ENCODE results near the gene ZNF888.
"Not testable (repeated sequence)": the region's sequence is repeated elsewhere in the genome, so short reads cannot be mapped to it uniquely, and the experiment has no call there.

Gene ZNF888

GRCh38 chr19:52941941-52942385 lies 18.7 kb upstream of the ZNF888 start:
- DNase-seq (ENCODE audit: low read depth in 1 of 2, low spot score in 1 of 2), result no peak

- DNase-seq (ENCODE audit: low read depth in 1 of 2, low spot score in 1 of 2), result not testable (repeated sequence)
Measured at GRCh38 chr19:52941523-52941922, 18.3 kb upstream of the ZNF888 start.

GRCh38 chr19:52940905-52941304 lies 17.7 kb upstream of the ZNF888 start:
- not testable (repeated sequence) for DNase-seq (ENCODE audit: low read depth in 1 of 2, low spot score in 1 of 2)

- DNase-seq (ENCODE audit: low read depth in 1 of 2, low spot score in 1 of 2), result no peak
Measured at GRCh38 chr19:52938761-52939160, 15.5 kb upstream of the ZNF888 start.

GRCh38 chr19:52936954-52937325 lies 13.7 kb upstream of the ZNF888 start:
- no peak for DNase-seq (ENCODE audit: low read depth in 1 of 2, low spot score in 1 of 2)

- no peak for DNase-seq (ENCODE audit: low read depth in 1 of 2, low spot score in 1 of 2)
Measured at GRCh38 chr19:52936151-52936953, 13.1 kb upstream of the ZNF888 start.

GRCh38 chr19:52935434-52935833 lies 12.2 kb upstream of the ZNF888 start:
- DNase-seq (ENCODE audit: low read depth in 1 of 2, low spot score in 1 of 2), result no peak

- DNase-seq (ENCODE audit: low read depth in 1 of 2, low spot score in 1 of 2), result not testable (repeated sequence)
Measured at GRCh38 chr19:52924641-52925040, 1.4 kb upstream of the ZNF888 start.

- no peak for DNase-seq (ENCODE audit: low read depth in 1 of 2, low spot score in 1 of 2)
Measured at GRCh38 chr19:52923778-52924593, 758 bp upstream of the ZNF888 start.

- DNase-seq (ENCODE audit: low read depth in 1 of 2, low spot score in 1 of 2), result no peak
Measured at GRCh38 chr19:52917531-52917930, 5.7 kb downstream of the ZNF888 start.

GRCh38 chr19:52910648-52911047 lies 12.6 kb downstream of the ZNF888 start:
- no peak for DNase-seq (ENCODE audit: low read depth in 1 of 2, low spot score in 1 of 2)

- DNase-seq (ENCODE audit: low read depth in 1 of 2, low spot score in 1 of 2), result not testable (repeated sequence)
Measured at GRCh38 chr19:52904052-52904780, 19.0 kb downstream of the ZNF888 start.

GRCh38 chr19:52901842-52902241 lies 21.4 kb downstream of the ZNF888 start:
- no peak for DNase-seq (ENCODE audit: low read depth in 1 of 2, low spot score in 1 of 2)

GRCh38 chr19:52898596-52898995 lies 24.6 kb downstream of the ZNF888 start:
- not testable (repeated sequence) for DNase-seq (ENCODE audit: low read depth in 1 of 2, low spot score in 1 of 2)

GRCh38 chr19:52898101-52898500 lies 25.1 kb downstream of the ZNF888 start:
- no peak for DNase-seq (ENCODE audit: low read depth in 1 of 2, low spot score in 1 of 2)

GRCh38 chr19:52897138-52897935 lies 25.9 kb downstream of the ZNF888 start, which contains the start of gene ZNF320:
ZNF320 (minus strand) TSS chr19:52897635; CDS start chr19:52890255, 7,380 bp downstream.
- peak; percentile 71 to 86 for DNase-seq (ENCODE audit: low read depth in 1 of 2, low spot score in 1 of 2)

GRCh38 chr19:52896431-52897137 lies 26.6 kb downstream of the ZNF888 start:
- DNase-seq (ENCODE audit: low read depth in 1 of 2, low spot score in 1 of 2), result no peak

GRCh38 chr19:52891336-52891735 lies 31.9 kb downstream of the ZNF888 start:
- no peak for DNase-seq (ENCODE audit: low read depth in 1 of 2, low spot score in 1 of 2)

- DNase-seq (ENCODE audit: low read depth in 1 of 2, low spot score in 1 of 2), result no peak
Measured at GRCh38 chr19:52889931-52890330, 33.3 kb downstream of the ZNF888 start.

GRCh38 chr19:52889076-52889475 lies 34.2 kb downstream of the ZNF888 start:
- DNase-seq (ENCODE audit: low read depth in 1 of 2, low spot score in 1 of 2), result no peak

All from activated CD4-positive, alpha-beta T cell treated with anti-CD3 and anti-CD28 coated beads, Interleukin-2, amount 50 U/mL, for 24 hours (primary cell).